Stimulated activated effector memory CD8-positive, alpha-beta T cell treated with anti-CD3 and anti-CD28 coated beads, Interleukin-12 subunit alpha, Interleukin-12 subunit beta, amount 100 ng/mL, for 72 hours (primary cell): ENCODE measurements around the gene NTSR2.

Source experiments
- ATAC-seq: fragments of 150-1000 bp; cut with Tn5 transposase; 2 replicates; pipeline ENCODE4 v1.10.0; 2021
- DNase-seq, 2 donors: peaks; one replicate each; pipeline ENCODE4 v3.0.0; 2021 to 2022; ENCODE audit warnings: low spot score in 2 of 2
- H3K27ac Mint-ChIP-seq: one replicate; pipeline ENCODE4 v1.8.0; 2022; ENCODE audit warnings: mild to moderate bottlenecking, mixed read lengths
- H3K36me3 Mint-ChIP-seq: one replicate; pipeline ENCODE4 v1.8.0; 2022; ENCODE audit warnings: mild to moderate bottlenecking, mixed read lengths
- H3K4me1 Mint-ChIP-seq: one replicate; pipeline ENCODE4 v1.8.0; 2022; ENCODE audit warnings: mixed read lengths
- H3K4me3 Mint-ChIP-seq: one replicate; pipeline ENCODE4 v1.8.0; 2022; ENCODE audit warnings: mild to moderate bottlenecking, mixed read lengths
- H3K9me3 Mint-ChIP-seq: one replicate; pipeline ENCODE4 v1.8.0; 2022; ENCODE audit warnings: mixed read lengths

The NTSR2 gene

DNA sequence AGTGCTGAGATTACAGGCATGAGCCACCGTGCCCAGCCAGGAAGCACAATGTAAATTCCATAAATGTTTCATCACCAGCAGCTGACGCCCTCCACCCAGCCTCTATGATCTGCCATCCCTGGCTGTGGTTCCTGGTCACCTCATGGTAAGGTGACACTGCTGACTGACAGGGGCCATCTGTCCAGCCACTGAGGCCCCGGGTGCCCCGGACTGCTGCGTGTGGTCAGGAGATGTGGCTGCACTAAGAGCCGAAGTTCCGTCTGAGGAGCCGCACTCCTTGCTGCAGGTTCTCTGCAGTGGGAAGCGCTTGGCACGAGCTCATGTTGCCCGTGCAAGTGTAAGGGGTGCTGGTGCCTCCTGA, 10.9 kb downstream of the NTSR2 start:
- H3K4me3 Mint-ChIP-seq, result no peak overlapping the region
- DNase-seq, result no peak
- peaks cover 10% of the 10 kb centered on the region for H3K9me3 Mint-ChIP-seq
- no peak for ATAC-seq
- no peaks in the 10 kb centered on the region for H3K36me3 Mint-ChIP-seq
- no peaks in the 10 kb centered on the region for H3K4me1 Mint-ChIP-seq
- no peak overlapping the region for H3K27ac Mint-ChIP-seq

DNA sequence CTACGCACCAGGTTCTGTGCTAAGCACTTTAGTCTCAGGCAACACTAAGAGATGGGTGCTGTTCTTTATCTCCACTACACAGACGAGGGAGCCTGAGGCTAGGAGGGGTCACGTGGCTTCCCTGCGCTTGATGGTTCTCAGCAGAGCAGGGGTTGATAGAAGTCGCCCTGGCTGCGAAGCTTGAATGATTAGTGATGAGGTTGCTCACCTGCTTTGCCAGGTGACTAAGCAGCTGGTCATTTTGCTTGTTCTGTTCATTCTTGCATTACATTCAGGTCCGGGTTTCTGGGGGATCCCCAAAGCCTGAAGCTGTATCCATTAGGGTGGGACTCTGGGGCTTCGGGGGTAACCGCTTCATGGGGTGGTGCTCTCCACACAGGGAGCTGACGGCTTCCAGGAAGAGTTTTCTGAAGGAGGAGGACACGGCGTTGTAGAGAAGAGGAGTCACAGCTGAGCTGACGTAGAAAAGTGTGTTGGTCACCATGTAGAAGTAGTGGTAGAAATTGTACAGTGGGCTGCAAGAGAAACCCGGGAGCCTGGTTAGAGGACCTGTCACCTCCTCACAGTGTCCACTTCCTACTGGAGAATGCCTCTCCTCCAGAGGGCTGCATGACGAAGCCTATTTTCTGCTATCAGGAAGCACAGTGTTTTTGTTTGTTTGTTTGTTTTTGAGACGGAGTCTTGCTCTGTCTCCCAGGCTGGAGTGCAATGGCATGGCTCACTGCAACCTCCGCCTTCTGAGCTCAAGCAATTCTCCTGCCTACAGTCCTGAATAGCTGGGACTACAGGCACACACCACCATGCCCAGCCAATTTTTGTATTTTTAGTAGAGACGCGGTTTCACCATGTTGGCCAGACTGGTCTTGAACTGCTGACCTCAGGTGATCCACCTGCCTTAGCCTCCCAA, 11.5 kb downstream of the NTSR2 start:
- Mint-ChIP-seq H3K9me3 (peaks cover 10% of the 10 kb centered on the region), H3K4me3 (no peak overlapping the region), H3K27ac (no peak overlapping the region), H3K36me3 (no peaks in the 10 kb centered on the region), H3K4me1 (no peaks in the 10 kb centered on the region)
- ATAC-seq, result no peak
- DNase-seq, result no peak

DNA sequence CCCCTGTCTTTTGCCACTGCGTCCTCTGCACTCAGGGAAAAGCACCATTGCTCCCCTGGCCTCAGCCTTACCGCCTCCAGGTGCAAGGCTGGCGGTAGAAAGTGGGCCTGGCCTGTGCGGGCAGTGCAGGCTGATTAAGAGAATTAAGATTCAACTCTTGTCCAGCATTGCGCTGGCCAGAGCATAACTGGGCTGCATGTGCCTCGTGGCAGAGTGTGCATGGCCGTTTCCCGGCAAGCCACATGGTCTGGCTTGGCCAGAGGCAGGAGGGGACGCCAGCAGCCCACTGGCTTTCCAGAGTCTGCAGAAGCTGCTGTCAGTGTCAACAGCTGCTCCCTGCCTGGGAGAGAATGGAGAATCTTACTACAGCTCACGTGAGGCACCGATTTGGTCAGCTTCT, 12.3 kb downstream of the NTSR2 start:
- ATAC-seq, result no peak
- no peak overlapping the region for H3K4me3 Mint-ChIP-seq
- peaks cover 4% of the 10 kb centered on the region for H3K9me3 Mint-ChIP-seq

DNA sequence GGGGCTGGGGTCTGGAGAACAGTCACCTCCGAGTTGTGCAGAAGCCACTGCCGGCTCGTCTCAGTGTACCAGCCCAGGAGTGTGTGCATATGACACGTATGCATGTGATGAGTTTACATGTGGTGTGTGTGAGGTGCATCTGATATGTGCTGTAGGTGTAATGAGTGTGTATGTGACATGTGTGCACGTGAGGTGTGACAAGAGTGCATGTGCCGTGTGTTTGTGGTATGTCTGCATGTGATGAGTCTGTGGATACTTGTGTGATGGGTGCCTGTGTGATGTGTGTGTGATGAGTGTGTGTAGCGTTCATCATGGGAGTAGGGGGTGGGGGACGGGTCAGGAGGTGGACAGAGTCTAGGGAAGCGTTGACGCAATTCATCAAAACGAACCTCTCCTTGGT, 12.8 kb downstream of the NTSR2 start:
- Mint-ChIP-seq H3K4me1 (no peaks in the 10 kb centered on the region), H3K27ac (no peak overlapping the region), H3K4me3 (no peak overlapping the region), H3K9me3 (peaks cover 3% of the 10 kb centered on the region), H3K36me3 (no peaks in the 10 kb centered on the region)
- ATAC-seq (no peak), DNase-seq (no peak)

More for the DNA sequence above, 12.3 kb downstream of the NTSR2 start:
- no peak for DNase-seq
- no peak overlapping the region for H3K27ac Mint-ChIP-seq
- no peaks in the 10 kb centered on the region for H3K4me1 Mint-ChIP-seq
- no peaks in the 10 kb centered on the region for H3K36me3 Mint-ChIP-seq

DNA sequence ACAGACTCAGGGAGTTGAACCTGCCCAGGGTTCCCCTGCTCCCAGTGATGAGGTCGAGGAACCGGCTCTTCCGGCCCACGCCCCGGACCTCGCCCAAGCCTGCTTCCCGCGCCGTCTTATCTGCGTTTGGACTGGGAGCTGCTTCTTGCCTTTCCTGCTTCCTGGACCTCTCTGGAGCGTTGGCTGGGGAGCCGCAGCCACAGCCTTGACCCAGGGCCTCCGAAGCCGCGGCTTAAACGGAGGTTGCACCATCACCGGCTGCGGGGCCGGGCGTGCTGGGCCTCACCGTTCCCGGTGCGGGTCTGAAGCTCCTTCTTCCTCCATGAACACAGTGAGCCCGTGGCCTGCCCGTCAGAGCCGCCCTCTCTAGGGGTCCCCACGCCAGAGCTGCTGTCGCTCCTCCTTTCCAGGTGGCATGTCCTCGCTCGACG, 13.3 kb downstream of the NTSR2 start:
- DNase-seq, result no peak
- H3K4me1 Mint-ChIP-seq, result no peaks in the 10 kb centered on the region
- no peaks in the 10 kb centered on the region for H3K9me3 Mint-ChIP-seq
- H3K27ac Mint-ChIP-seq, result no peak overlapping the region
- no peak overlapping the region for H3K4me3 Mint-ChIP-seq
- no peak for ATAC-seq
- no peaks in the 10 kb centered on the region for H3K36me3 Mint-ChIP-seq

DNA sequence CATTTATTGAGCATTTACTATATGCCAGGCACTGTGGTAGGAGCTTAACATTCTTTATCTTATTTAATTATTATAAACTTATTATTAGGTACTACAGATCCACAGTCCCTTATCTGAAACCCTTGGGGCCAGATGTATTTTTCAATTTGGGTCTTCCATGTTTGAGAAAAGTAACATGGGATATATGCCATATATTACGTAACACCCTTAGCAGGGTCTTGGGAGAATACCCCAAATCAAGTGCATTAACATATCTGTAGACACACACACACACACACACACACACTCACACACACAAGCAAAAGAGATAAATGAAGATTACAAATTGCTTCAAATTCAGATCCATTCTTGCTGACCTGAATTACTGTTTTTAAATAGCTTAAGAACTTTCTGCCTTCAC, 13.7 kb downstream of the NTSR2 start:
- Mint-ChIP-seq H3K4me1 (no peaks in the 10 kb centered on the region), H3K4me3 (no peak overlapping the region), H3K27ac (no peak overlapping the region), H3K9me3 (no peaks in the 10 kb centered on the region), H3K36me3 (no peaks in the 10 kb centered on the region)
- ATAC-seq (no peak), DNase-seq (no peak)

DNA sequence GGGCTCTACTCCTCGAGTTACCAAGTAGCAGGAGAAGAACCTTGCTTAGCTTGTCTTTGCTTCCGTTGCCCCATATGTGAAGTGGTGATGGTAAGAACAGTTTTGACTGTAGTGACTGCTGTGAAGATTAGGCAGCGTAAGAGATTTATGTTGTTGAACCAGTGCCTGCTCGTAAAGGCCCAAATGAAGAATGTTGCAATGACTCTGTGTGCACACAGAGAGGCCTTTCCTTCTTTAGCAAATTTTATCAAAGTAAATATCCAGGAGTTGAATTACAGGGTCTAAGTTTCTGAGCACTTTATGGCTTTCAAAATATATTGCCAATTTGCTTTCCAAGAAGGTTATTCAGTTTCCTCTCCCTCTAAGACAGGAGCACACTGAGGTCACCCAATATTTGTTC, 14.5 kb downstream of the NTSR2 start:
- no peak overlapping the region for H3K27ac Mint-ChIP-seq
- no peaks in the 10 kb centered on the region for H3K36me3 Mint-ChIP-seq
- DNase-seq (no peak), ATAC-seq (no peak)
- H3K4me3 Mint-ChIP-seq, result no peak overlapping the region
- no peaks in the 10 kb centered on the region for H3K9me3 Mint-ChIP-seq
- no peaks in the 10 kb centered on the region for H3K4me1 Mint-ChIP-seq

DNA sequence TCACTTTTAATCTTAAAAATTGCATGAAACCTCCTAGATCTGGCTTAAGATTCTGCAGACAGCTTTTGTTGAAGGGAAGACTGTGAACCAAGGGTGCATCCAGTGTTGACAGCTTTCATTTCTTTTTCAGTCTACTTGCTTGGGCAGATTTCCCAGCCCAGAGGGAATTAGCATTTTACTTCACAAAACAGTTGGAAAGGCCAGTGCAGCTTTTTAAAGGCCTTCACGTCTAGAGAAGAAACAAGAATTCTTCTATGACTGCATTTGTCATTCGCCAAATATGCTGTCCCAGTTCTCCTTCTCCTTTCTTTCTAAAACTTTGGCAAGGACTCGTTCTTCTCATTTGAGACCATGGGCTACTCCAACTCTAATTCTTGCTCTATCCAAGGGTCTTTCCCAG, 17.4 kb downstream of the NTSR2 start:
- no peak overlapping the region for H3K4me3 Mint-ChIP-seq
- H3K4me1 Mint-ChIP-seq, result no peaks in the 10 kb centered on the region
- no peaks in the 10 kb centered on the region for H3K9me3 Mint-ChIP-seq

DNA sequence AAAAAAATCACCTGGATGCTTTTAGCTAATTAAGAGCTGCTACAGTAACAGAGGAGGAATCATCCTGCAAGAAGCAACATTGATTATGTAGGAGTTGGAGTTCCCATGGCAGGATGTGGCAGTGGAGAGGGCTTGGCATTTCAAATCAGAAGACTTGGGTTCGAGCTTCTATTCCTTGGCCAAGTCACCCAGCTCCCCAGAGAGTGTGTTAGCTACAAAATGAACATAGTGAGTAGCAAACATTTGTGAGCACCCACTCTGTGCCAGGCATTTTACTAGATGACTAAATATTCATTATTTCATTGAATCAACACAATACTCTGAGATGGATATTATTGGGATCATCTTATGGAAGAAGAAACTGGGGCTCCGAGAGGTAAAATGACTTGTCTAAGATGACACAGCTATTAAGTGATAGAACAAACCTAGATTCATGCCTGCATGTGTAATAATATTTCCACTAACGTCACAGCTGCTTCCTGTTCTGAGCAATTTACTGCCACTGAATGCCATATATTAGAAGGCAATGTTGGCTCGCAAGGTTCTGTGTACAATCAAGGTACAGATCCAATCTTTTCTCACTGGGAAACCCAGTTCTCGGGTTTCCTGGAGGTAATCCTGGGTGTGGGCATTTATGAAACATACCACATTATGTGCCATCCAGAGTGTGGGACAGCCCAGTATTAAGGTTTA, 18.0 kb downstream of the NTSR2 start:
- Mint-ChIP-seq H3K36me3 (no peaks in the 10 kb centered on the region), H3K9me3 (no peaks in the 10 kb centered on the region), H3K4me1 (no peaks in the 10 kb centered on the region), H3K4me3 (no peak overlapping the region), H3K27ac (no peak overlapping the region)
- ATAC-seq (peak; percentile 46), DNase-seq (no peak)

More for the DNA sequence above, 17.4 kb downstream of the NTSR2 start:
- DNase-seq (no peak), ATAC-seq (no peak)
- Mint-ChIP-seq H3K27ac (no peak overlapping the region), H3K36me3 (no peaks in the 10 kb centered on the region)

DNA sequence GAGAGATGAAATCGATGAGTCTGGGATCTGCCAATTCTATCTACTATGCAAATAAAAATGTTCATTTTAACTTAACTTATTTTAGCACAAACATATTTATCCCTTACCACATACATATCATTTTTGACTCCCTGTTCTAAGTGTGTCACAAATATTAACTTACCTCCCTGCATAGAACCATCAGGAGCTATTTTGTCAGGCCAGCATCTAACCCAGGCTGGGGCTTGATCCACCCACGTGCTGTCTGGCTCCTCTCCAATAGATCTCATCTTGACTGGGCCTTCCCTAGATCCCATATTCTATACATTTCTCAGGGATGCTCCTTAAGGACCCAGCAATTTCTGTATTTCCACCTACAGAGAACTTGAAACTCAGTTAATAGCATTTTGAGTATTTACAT, 20.9 kb downstream of the NTSR2 start:
- H3K4me3 Mint-ChIP-seq, result no peak overlapping the region
- ATAC-seq (no peak), DNase-seq (no peak)
- no peak overlapping the region for H3K27ac Mint-ChIP-seq
- no peaks in the 10 kb centered on the region for H3K4me1 Mint-ChIP-seq
- no peaks in the 10 kb centered on the region for H3K9me3 Mint-ChIP-seq
- no peaks in the 10 kb centered on the region for H3K36me3 Mint-ChIP-seq

DNA sequence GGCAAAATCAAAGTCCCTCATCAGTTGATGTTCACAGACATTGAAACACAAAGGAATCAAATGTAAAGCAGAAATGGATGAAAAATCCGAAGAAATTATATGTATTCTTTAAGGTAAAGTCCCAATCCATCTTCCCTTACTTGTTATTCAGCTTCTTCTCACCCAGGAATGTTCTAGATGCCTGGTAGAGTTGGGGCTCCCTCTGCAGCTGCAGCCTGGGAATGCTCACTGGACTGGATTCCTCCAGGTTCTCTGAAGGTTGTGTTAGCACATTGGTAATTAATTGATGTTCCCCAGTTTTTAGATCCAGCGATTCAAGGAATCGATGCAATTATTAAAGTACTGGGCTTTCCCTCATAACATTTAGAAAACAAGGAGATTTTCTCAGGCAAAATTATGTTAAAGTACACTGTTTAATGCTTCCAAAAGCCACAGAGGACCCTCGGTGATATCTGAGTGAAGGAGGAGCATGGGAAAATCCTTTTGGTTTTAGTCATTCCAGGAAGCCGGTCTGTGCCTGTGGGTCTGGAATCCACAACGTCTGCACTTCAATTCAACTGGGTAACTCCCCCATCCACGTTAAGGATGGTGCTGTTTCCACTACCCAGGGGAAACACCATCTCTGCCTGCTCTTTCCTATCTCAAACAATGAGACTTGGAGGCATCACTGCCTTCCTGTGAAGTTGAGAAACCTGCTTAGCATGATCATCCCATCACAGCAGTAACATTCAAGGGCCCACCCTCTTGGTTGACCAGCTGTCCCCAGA, 22.0 kb downstream of the NTSR2 start:
- no peaks in the 10 kb centered on the region for H3K9me3 Mint-ChIP-seq
- DNase-seq (no peak), ATAC-seq (no peak)
- no peaks in the 10 kb centered on the region for H3K36me3 Mint-ChIP-seq
- no peak overlapping the region for H3K4me3 Mint-ChIP-seq
- H3K27ac Mint-ChIP-seq, result no peak overlapping the region
- H3K4me1 Mint-ChIP-seq, result no peaks in the 10 kb centered on the region

DNA sequence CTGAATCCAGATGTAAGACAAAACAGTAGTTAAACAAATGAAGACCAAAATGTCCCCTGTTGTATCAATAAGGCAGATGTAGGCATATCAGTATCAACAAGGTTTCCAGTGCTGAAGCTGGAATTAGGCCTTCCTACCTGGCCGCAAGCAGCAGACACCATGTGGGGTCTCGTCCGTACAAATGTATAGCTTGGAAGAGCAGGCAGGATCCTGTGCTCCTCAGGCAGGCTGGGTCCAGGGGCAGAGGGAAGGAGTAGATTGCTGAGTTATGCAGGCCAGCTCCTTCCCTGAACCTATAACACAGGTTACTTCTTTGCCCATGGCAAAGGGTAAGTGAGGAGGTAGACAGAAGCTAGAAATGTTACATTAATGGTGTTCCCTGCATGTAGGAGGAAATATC, 23.5 kb downstream of the NTSR2 start:
- Mint-ChIP-seq H3K9me3 (no peaks in the 10 kb centered on the region), H3K4me3 (no peak overlapping the region), H3K4me1 (no peaks in the 10 kb centered on the region), H3K36me3 (no peaks in the 10 kb centered on the region), H3K27ac (no peak overlapping the region)
- DNase-seq, result no peak
- no peak for ATAC-seq

DNA sequence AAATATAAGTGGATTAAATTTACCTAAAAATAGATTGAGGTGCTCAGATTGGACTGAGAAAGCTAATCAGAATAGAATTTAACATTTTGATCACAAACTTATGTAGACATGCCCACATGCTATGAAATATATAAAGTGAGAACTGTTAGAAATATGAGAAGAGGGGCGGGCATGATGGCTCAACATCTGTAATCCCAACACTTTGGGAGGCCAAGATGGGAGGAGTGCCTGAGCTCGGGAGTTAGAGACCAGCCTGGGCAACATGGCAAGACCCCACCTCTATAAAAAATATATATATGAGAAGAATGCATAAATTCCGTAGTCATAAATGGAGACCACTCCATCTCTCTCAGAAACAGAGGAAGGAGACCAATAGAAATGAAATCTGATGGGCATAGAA, 25.7 kb downstream of the NTSR2 start:
- ATAC-seq (no peak), DNase-seq (no peak)
- no peaks in the 10 kb centered on the region for H3K4me1 Mint-ChIP-seq
- H3K36me3 Mint-ChIP-seq, result no peaks in the 10 kb centered on the region
- H3K9me3 Mint-ChIP-seq, result no peaks in the 10 kb centered on the region
- H3K27ac Mint-ChIP-seq, result no peak overlapping the region
- H3K4me3 Mint-ChIP-seq, result no peak overlapping the region

DNA sequence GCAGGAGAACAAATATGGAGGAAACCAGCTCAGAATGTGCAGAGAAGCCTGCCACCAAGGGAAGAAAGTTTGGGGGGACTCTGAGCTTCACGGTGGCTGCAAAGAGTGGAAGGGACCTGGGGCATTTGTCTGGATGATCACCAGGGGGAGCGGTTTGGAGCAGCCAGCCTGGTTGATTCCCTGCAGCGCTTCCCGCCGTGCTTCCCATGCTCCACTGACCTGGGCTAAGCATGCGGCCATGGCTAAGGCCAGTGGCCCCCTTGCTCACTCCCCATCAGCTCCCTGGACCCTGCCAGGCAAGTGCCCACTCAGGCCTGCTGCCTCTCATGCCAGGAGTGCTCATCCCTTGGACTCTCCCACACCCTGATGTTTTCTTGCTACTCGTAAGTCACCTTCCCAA, 27.0 kb downstream of the NTSR2 start:
- no peaks in the 10 kb centered on the region for H3K9me3 Mint-ChIP-seq
- H3K4me1 Mint-ChIP-seq, result no peaks in the 10 kb centered on the region
- H3K27ac Mint-ChIP-seq, result no peak overlapping the region
- ATAC-seq (no peak), DNase-seq (no peak)
- no peak overlapping the region for H3K4me3 Mint-ChIP-seq
- no peaks in the 10 kb centered on the region for H3K36me3 Mint-ChIP-seq

DNA sequence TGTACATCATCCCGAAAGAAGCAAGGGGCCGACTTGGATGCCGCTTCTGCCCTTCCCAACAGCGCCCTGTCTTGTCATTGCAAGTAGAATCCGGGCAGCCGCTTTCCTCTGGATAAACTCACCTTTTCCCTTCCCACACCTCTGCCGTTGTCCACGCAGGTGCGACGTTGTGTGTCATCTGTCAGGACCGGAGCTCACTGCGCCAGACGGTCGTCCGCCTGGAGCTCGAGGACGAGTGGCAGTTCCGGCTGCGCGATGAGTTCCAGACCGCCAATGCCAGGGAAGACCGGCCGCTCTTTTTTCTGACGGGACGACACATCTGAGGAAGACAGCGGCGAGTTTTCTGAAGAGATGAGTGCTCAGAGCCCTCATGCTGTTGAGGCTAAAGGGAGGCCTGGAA, 29.9 kb downstream of the NTSR2 start:
- H3K4me1 Mint-ChIP-seq, result no peaks in the 10 kb centered on the region
- H3K9me3 Mint-ChIP-seq, result no peaks in the 10 kb centered on the region
- ATAC-seq, result no peak
- no peak for DNase-seq
- H3K4me3 Mint-ChIP-seq, result no peak overlapping the region
- H3K36me3 Mint-ChIP-seq, result no peaks in the 10 kb centered on the region
- H3K27ac Mint-ChIP-seq, result no peak overlapping the region
